ENCODE results near the gene CRYBG1. TPM values are rescaled to one million over a fixed set of nuclear protein-coding genes. Genes with fewer than 3 reads are reported as not detected.
A peak's percentile ranks its signal among the peaks of the same experiment; 100 is the strongest.

Gene CRYBG1
- polyA plus RNA-seq, 4 donors, result 22.1 to 29.8 (median 25.9) TPM

- DNase-seq (ENCODE audit: low read depth in 4 of 4, low spot score in 2 of 4), result no peak
These were observed 57.1 kb downstream of the CRYBG1 start for GRCh38 chr6:106417572-106418147.

GRCh38 chr6:106419900-106420613 is 59.5 kb downstream of the CRYBG1 start:
- DNase-seq (ENCODE audit: low read depth in 4 of 4, low spot score in 2 of 4), result no peak

GRCh38 chr6:106421496-106421895 is 61.0 kb downstream of the CRYBG1 start:
- DNase-seq (ENCODE audit: low read depth in 4 of 4, low spot score in 2 of 4), result no peak

- DNase-seq (ENCODE audit: low read depth in 4 of 4, low spot score in 2 of 4), result no peak
These were observed 62.0 kb downstream of the CRYBG1 start for GRCh38 chr6:106422534-106422933.

GRCh38 chr6:106425382-106425781 is 64.9 kb downstream of the CRYBG1 start:
- no peak for DNase-seq (ENCODE audit: low read depth in 4 of 4, low spot score in 2 of 4)

GRCh38 chr6:106426250-106426970 is 65.9 kb downstream of the CRYBG1 start:
- DNase-seq (ENCODE audit: low read depth in 4 of 4, low spot score in 2 of 4), result no peak

GRCh38 chr6:106430466-106430865 is 69.9 kb downstream of the CRYBG1 start:
- DNase-seq (ENCODE audit: low read depth in 4 of 4, low spot score in 2 of 4), result no peak

GRCh38 chr6:106431405-106431804 is 70.9 kb downstream of the CRYBG1 start:
- no peak for DNase-seq (ENCODE audit: low read depth in 4 of 4, low spot score in 2 of 4)

- DNase-seq (ENCODE audit: low read depth in 4 of 4, low spot score in 2 of 4), result no peak
These were observed 71.5 kb downstream of the CRYBG1 start for GRCh38 chr6:106431972-106432371.

- DNase-seq (ENCODE audit: low read depth in 4 of 4, low spot score in 2 of 4), result no peak
These were observed 74.0 kb downstream of the CRYBG1 start for GRCh38 chr6:106434530-106434929.

GRCh38 chr6:106439459-106439858 is 78.9 kb downstream of the CRYBG1 start:
- DNase-seq (ENCODE audit: low read depth in 4 of 4, low spot score in 2 of 4), result no peak

GRCh38 chr6:106440546-106440945 is 80.0 kb downstream of the CRYBG1 start:
- DNase-seq (ENCODE audit: low read depth in 4 of 4, low spot score in 2 of 4), result no peak

GRCh38 chr6:106442395-106442794 is 81.9 kb downstream of the CRYBG1 start:
- no peak for DNase-seq (ENCODE audit: low read depth in 4 of 4, low spot score in 2 of 4)

GRCh38 chr6:106444777-106445507 is 84.4 kb downstream of the CRYBG1 start:
- DNase-seq (ENCODE audit: low read depth in 4 of 4, low spot score in 2 of 4), result peak in 1 of 4 donors; percentile 34

- DNase-seq (ENCODE audit: low read depth in 4 of 4, low spot score in 2 of 4), result no peak
These were observed 85.0 kb downstream of the CRYBG1 start for GRCh38 chr6:106445508-106445878.

GRCh38 chr6:106446287-106446885 is 85.9 kb downstream of the CRYBG1 start:
- DNase-seq (ENCODE audit: low read depth in 4 of 4, low spot score in 2 of 4), result no peak

GRCh38 chr6:106446983-106447382 is 86.5 kb downstream of the CRYBG1 start:
- DNase-seq (ENCODE audit: low read depth in 4 of 4, low spot score in 2 of 4), result no peak

- no peak for DNase-seq (ENCODE audit: low read depth in 4 of 4, low spot score in 2 of 4)
These were observed 87.5 kb downstream of the CRYBG1 start for GRCh38 chr6:106448000-106448426.

- DNase-seq (ENCODE audit: low read depth in 4 of 4, low spot score in 2 of 4), result no peak
These were observed 90.1 kb downstream of the CRYBG1 start for GRCh38 chr6:106450653-106451052.

- no peak for DNase-seq (ENCODE audit: low read depth in 4 of 4, low spot score in 2 of 4)
These were observed 90.9 kb downstream of the CRYBG1 start for GRCh38 chr6:106451439-106451838.

GRCh38 chr6:106452628-106453027 is 92.1 kb downstream of the CRYBG1 start:
- DNase-seq (ENCODE audit: low read depth in 4 of 4, low spot score in 2 of 4), result no peak

Data from left renal cortex interstitium (tissue), 4 donors.